Measurements from ENCODE around the gene OSR1.

DNA sequence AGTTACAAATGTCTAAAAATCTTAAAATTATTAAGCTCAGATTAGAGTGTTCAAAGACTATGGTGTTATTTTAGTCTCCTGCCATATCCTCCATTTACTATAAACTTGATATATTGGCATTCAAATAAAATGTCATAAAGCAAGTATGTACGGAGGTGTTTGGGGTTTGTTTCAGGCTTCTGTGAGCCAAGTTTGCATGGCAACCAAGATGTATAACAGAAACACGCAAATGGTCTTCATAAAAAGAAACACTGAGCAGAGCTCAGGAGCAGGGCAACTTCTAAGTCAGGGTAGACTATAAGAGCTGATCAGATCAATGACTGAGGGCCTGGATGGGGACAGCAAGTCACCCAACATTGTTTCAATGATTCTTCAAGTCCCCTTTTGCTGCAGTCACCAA lies 20.5 kb upstream of the OSR1 start:
- TF ChIP-seq CTCF (conservative IDR thresholded peaks at IDR 0.05 in 1 of 2, IDR thresholded peaks at IDR 0.05 in 1 of 2; ENCODE audit: extremely low read depth in 1 of 2, insufficient read depth in 1 of 2, low read depth in 1 of 2, low read length in 2 of 2) (no peak), EZH2 (IDR thresholded peaks at IDR 0.05; ENCODE audit: borderline replicate concordance, low read length) (no peak)

Measured in mammary epithelial cell (primary cell).